SK-N-SH (cell line): ENCODE data around the gene SCAF1. TPM values are rescaled to one million over a fixed set of nuclear protein-coding genes. Genes with fewer than 3 reads are reported as not detected.

Source experiments
- CTCF ChIA-PET: fragments of 300-600, 350-600 bp; formaldehyde crosslinking; extraction: SDS; loops from one replicate; lab custom pipeline; 2021; lab: Yijun Ruan, JAX
- POLR2A ChIA-PET: fragments of 350-600 bp; sonication (Branson Sonifier 250); formaldehyde crosslinking; extraction: SDS; loops from one replicate; lab custom pipeline; 2020; ENCODE audit warnings: antibody characterized with exemption, inconsistent platforms; lab: Yijun Ruan, JAX
- DNase-seq: peaks from one replicate; pipeline ENCODE4 v3.0.0; 2012
- H2AFZ ChIP-seq: fragments of 200-600 bp; sonication (generic); 2 replicates; pipeline ENCODE4 v1.8.1; 2016; ENCODE audit warnings: antibody characterized with exemption, mild to moderate bottlenecking, low read depth
- H3F3A ChIP-seq: fragments of 200-600 bp; sonication (generic); replicated peaks from 2 replicates; pipeline ENCODE3; 2016; ENCODE audit warnings: antibody characterized with exemption, mild to moderate bottlenecking; ENCODE audit not compliant: insufficient read depth
- H3K27ac ChIP-seq, 2 experiments: fragments of 200-500 bp in 1 of 2; fragments of 200-600 bp in 1 of 2; sonication (Bioruptor generic) in 1 of 2; sonication (generic), shearing (Covaris generic) in 1 of 2; 2 replicates each; pipeline versions ENCODE4 v1.5.1 to v1.6.1; 2014 to 2016; ENCODE audit warnings: low read depth in 2 of 2, inconsistent platforms in 1 of 2, low read length in 1 of 2, mild to moderate bottlenecking in 1 of 2, mixed read lengths in 1 of 2
- H3K27me3 ChIP-seq: fragments of 200-600 bp; sonication (generic), shearing (Covaris generic); 2 replicates; pipeline ENCODE4 v1.6.1; 2016; ENCODE audit warnings: mixed run types; ENCODE audit not compliant: insufficient read depth
- H3K36me3 ChIP-seq, 2 experiments: fragments of 200-500 bp in 1 of 2; fragments of 200-600 bp in 1 of 2; sonication (Bioruptor generic) in 1 of 2; sonication (generic) in 1 of 2; replicated peaks in 1 of 2; 2 replicates each; pipeline versions ENCODE3 to v1.5.1; 2014 to 2016; ENCODE audit warnings: low read length in 1 of 2, mild to moderate bottlenecking in 1 of 2; ENCODE audit not compliant: insufficient read depth in 2 of 2, control insufficient read depth in 1 of 2
- H3K4me1 ChIP-seq, 2 experiments: fragments of 200-500 bp in 1 of 2; fragments of 200-600 bp in 1 of 2; sonication (Bioruptor generic) in 1 of 2; sonication (generic), shearing (Covaris generic) in 1 of 2; 2 replicates each; pipeline versions ENCODE4 v1.5.1 to v1.6.1; 2014 to 2016; ENCODE audit warnings: low read depth in 1 of 2, low read length in 1 of 2, mixed run types in 1 of 2; ENCODE audit not compliant: insufficient read depth in 2 of 2, control insufficient read depth in 1 of 2
- H3K4me2 ChIP-seq: fragments of 200-600 bp; sonication (generic), shearing (Covaris generic); 2 replicates; pipeline ENCODE4 v1.6.1; 2017; ENCODE audit warnings: mixed run types
- H3K4me3 ChIP-seq, 2 experiments: fragments of 200-500 bp in 1 of 2; fragments of 200-600 bp in 1 of 2; sonication (Bioruptor generic) in 1 of 2; sonication (generic), shearing (Covaris generic) in 1 of 2; 2 replicates each; pipeline versions ENCODE4 v1.5.1 to v1.8.1; 2014 to 2016; ENCODE audit warnings: low read depth in 2 of 2, inconsistent platforms in 1 of 2, low read length in 1 of 2, mild to moderate bottlenecking in 1 of 2, mixed read lengths in 1 of 2, moderate library complexity in 1 of 2
- H3K79me2 ChIP-seq: fragments of 200-600 bp; sonication (generic); 2 replicates; pipeline ENCODE4 v1.8.1; 2017; ENCODE audit warnings: mild to moderate bottlenecking; ENCODE audit not compliant: insufficient read depth
- H3K9ac ChIP-seq: fragments of 200-600 bp; sonication (generic); 2 replicates; pipeline ENCODE4 v1.6.1; 2017; ENCODE audit warnings: mixed run types
- H3K9me2 ChIP-seq: fragments of 200-600 bp; sonication (generic); 2 replicates; pipeline ENCODE4 v1.6.1; 2017; ENCODE audit warnings: mixed run types
- H3K9me3 ChIP-seq: fragments of 200-600 bp; sonication (generic); 2 replicates; pipeline ENCODE4 v1.6.1; 2017; ENCODE audit warnings: mixed run types, mild to moderate bottlenecking, moderate library complexity
- H4K20me1 ChIP-seq: fragments of 200-600 bp; sonication (generic); 2 replicates; pipeline ENCODE4 v1.6.1; 2017; ENCODE audit warnings: mild to moderate bottlenecking, mixed run types; ENCODE audit not compliant: insufficient read depth
- FOSL2 ChIP-seq: IDR thresholded peaks from 2 replicates; pipeline ENCODE4 v1.4.0; 2012; ENCODE audit warnings: low read depth, mild to moderate bottlenecking, moderate library complexity, borderline replicate concordance
- FOXM1 ChIP-seq: IDR thresholded peaks from 2 replicates; pipeline ENCODE4 v1.4.0; 2012; ENCODE audit warnings: low read depth, mild to moderate bottlenecking
- JUND ChIP-seq: IDR thresholded peaks from 2 replicates; pipeline ENCODE4 v1.4.0; 2012
- MEF2A ChIP-seq: IDR thresholded peaks from 2 replicates; pipeline ENCODE4 v1.4.0; 2012; ENCODE audit warnings: low read depth, borderline replicate concordance
- NFIC ChIP-seq: IDR thresholded peaks from 2 replicates; pipeline ENCODE4 v1.4.0; 2012; ENCODE audit warnings: borderline replicate concordance
- NRF1 ChIP-seq: IDR thresholded peaks from 2 replicates; pipeline ENCODE4 v1.6.1; 2012; ENCODE audit warnings: low read depth, mild to moderate bottlenecking, low read length
- RAD21 ChIP-seq: IDR thresholded peaks from 2 replicates; pipeline ENCODE4 v1.6.1; 2012; ENCODE audit warnings: mild to moderate bottlenecking, low read length
- REST ChIP-seq: IDR thresholded peaks from 2 replicates; pipeline ENCODE4 v1.6.1; 2012; ENCODE audit warnings: mild to moderate bottlenecking, low read depth, low read length, moderate library complexity
- RFX5 ChIP-seq: IDR thresholded peaks from 2 replicates; pipeline ENCODE4 v1.6.1; 2012; ENCODE audit warnings: mild to moderate bottlenecking, improper control_type of control experiment, low read length
- SMC3 ChIP-seq: IDR thresholded peaks from 2 replicates; pipeline ENCODE4 v1.6.1; 2012; ENCODE audit warnings: low read depth, low read length, improper control_type of control experiment
- TCF12 ChIP-seq: IDR thresholded peaks from 2 replicates; pipeline ENCODE4 v1.4.0; 2012
- USF2 ChIP-seq: fragments of 150-350 bp; IDR thresholded peaks from 2 replicates; pipeline ENCODE4 v1.6.1; 2017; ENCODE audit warnings: antibody characterized with exemption, low read length, low read depth, borderline replicate concordance
- YY1 ChIP-seq: IDR thresholded peaks from 2 replicates; pipeline ENCODE4 v1.4.0; 2012; ENCODE audit warnings: low read depth, mild to moderate bottlenecking
- ZBTB33 ChIP-seq: IDR thresholded peaks from 2 replicates; pipeline ENCODE4 v1.4.0; 2012; ENCODE audit warnings: low read depth, borderline replicate concordance
- WGBS: methylation state at CpG from one replicate; pipeline ENCODE4 v1.1.6; 2017; ENCODE audit warnings: low lambda C conversion rate; 5-methylcytosine and 5-hydroxymethylcytosine counted together
- polyA plus RNA-seq, 3 experiments: library from polyadenylated mRNA; depleted of rRNA; stranded (reverse); fragments of >200 nt; gene quantifications; 2 replicates each; pipeline ENCODE4 v1.2.3, GENCODE V29; 2012

The SCAF1 gene
- polyA plus RNA-seq, 1 of the 3 experiments (the other 2 are of a cell fraction), result 9.5 TPM

- TF ChIP-seq REST (no peak), FOXM1 (no peak), YY1 (no peak)
- TF ChIP-seq, all 33 proteins: peak for 0
These were observed 39.8 kb downstream of the SCAF1 start (continued) for GRCh38 chr19:49681830-49682229.

- Histone ChIP-seq H3K9me3 (no peaks in the 10 kb centered on the region), H3K4me3 (no peak overlapping the region), H3K4me2 (no peak overlapping the region), H2AFZ (no peak overlapping the region), H3K4me1 (peaks cover 16 to 23% of the 10 kb centered on the region in 2 experiments; a peak in 3 of 4 replicates), H4K20me1 (peaks cover 59% of the 10 kb centered on the region), H3K27me3 (no peaks in the 10 kb centered on the region), H3K9me2 (no peaks in the 10 kb centered on the region), H3K36me3 (peaks cover 35 to 45% of the 10 kb centered on the region in 2 experiments), H3K79me2 (peaks cover 60% of the 10 kb centered on the region), H3F3A (peaks cover 10% of the 10 kb centered on the region), H3K27ac (no peak overlapping the region), H3K9ac (no peak overlapping the region)
- over 99% methylated on average over 5 of the region's 8 CpGs for WGBS
- ChIA-PET POLR2A (no interaction called here), CTCF (interaction anchor here (2.0 to 2.6 kb wide), 2 partner anchors 8 to 10 kb away, joined by 24 to 35 read pairs; partner anchors contain the start of genes ADM5 and CPT1C)
- no peak for DNase-seq
- TF ChIP-seq NRF1 (no peak), JUND (no peak), RFX5 (no peak), NFIC (no peak), YY1 (no peak), MEF2A (no peak), USF2 (no peak), SMC3 (no peak), RAD21 (no peak), FOSL2 (no peak), ZBTB33 (no peak), TCF12 (no peak)
These were observed 40.3 kb downstream of the SCAF1 start for GRCh38 chr19:49682274-49682673.
